Measurements from ENCODE around the gene COLEC11. TPM values are rescaled to one million over a fixed set of nuclear protein-coding genes. Genes with fewer than 3 reads are reported as not detected.

Gene COLEC11
- total and polyA plus RNA-seq, 10 of the 15 experiments (the other 5 are each of a cell fraction or from before 2014, with no cell fraction given), result 0.08 to 0.74 (median 0.14) TPM; not detected in 4

- ChIA-PET POLR2A (no interaction called here), SMC1A (ENCODE audit: uncharacterized antibody, unreplicated experiment) (no interaction called here), RAD21 (ENCODE audit: unreplicated experiment) (no interaction called here), CTCF (no interaction called here)
- DNase-seq (ENCODE audit: low read depth, low spot score) (no peak), FAIRE-seq (no peak), ATAC-seq (no peak)
- no peaks in the 10 kb centered on the region for H3K27me3 ChIP-seq (replicated peaks in 1 of 2; ENCODE audit: control insufficient read depth in 2 of 2, insufficient read depth in 2 of 2, low read length in 1 of 2)
- H3K4me1 ChIP-seq (ENCODE audit: control insufficient read depth, insufficient read depth, low read length), result peaks cover 15% of the 10 kb centered on the region
- intact Hi-C loops (cut with micrococcal nuclease; ENCODE audit: unreplicated experiment), result no loop called here
- H3K4me2 ChIP-seq (ENCODE audit: control insufficient read depth, insufficient read depth), result no peak overlapping the region
- no peaks in the 10 kb centered on the region for H3K36me3 ChIP-seq (ENCODE audit: control insufficient read depth in 2 of 2, insufficient read depth in 2 of 2, low read length in 1 of 2)
- no peak overlapping the region for H2AFZ ChIP-seq (ENCODE audit: control insufficient read depth, low read depth, low read length)
- H3K27ac ChIP-seq (ENCODE audit: control insufficient read depth, insufficient read depth), result no peak overlapping the region
- no peak overlapping the region for H3K4me3 ChIP-seq
- no peak overlapping the region for H3K9ac ChIP-seq (ENCODE audit: control insufficient read depth, insufficient read depth, low read length)
- no peaks in the 10 kb centered on the region for H3K79me2 ChIP-seq (ENCODE audit: control insufficient read depth, insufficient read depth, low read length)
- no peaks in the 10 kb centered on the region for H4K20me1 ChIP-seq (ENCODE audit: control insufficient read depth, insufficient read depth)
- WGBS (ENCODE audit: insufficient coverage, insufficient replicate concordance, low lambda C conversion rate, missing lambda C conversion rate), result 48% methylated on average over 12 of the region's 13 CpGs
- no peaks in the 10 kb centered on the region for H3K9me3 ChIP-seq (replicated peaks; ENCODE audit: control insufficient read depth, insufficient read depth, low read length)
- TF ChIP-seq TCF12 (IDR thresholded peaks at IDR 0.05; ENCODE audit: low read depth, low read length), result no peak
- no TSS peak for BruUV-seq (replicated peaks)
- in situ Hi-C loops (cut with MboI), result no loop called here
Measured at GRCh38 chr2:3647246-3647645, 52.3 kb downstream of the COLEC11 start.

- H3K79me2 ChIP-seq (ENCODE audit: control insufficient read depth, insufficient read depth, low read length), result no peaks in the 10 kb centered on the region
- no peak overlapping the region for H2AFZ ChIP-seq (ENCODE audit: control insufficient read depth, low read depth, low read length)
- H3K9me3 ChIP-seq (replicated peaks; ENCODE audit: control insufficient read depth, insufficient read depth, low read length), result no peaks in the 10 kb centered on the region
- ATAC-seq (no peak), FAIRE-seq (no peak), DNase-seq (ENCODE audit: low read depth, low spot score) (no peak)
- in situ Hi-C loops (cut with MboI), result no loop called here
- no peak overlapping the region for H3K27ac ChIP-seq (ENCODE audit: control insufficient read depth, insufficient read depth)
- ChIA-PET RAD21 (ENCODE audit: unreplicated experiment) (interaction anchor here (0.7 kb wide), 1 partner anchor 53 kb away, joined by 3 read pairs; no protein-coding TSS in a partner anchor), SMC1A (ENCODE audit: uncharacterized antibody, unreplicated experiment) (no interaction called here), CTCF (no interaction called here), POLR2A (no interaction called here)
- H3K4me1 ChIP-seq (ENCODE audit: control insufficient read depth, insufficient read depth, low read length), result peaks cover 15% of the 10 kb centered on the region
- no peak overlapping the region for H3K4me2 ChIP-seq (ENCODE audit: control insufficient read depth, insufficient read depth)
- H3K9ac ChIP-seq (ENCODE audit: control insufficient read depth, insufficient read depth, low read length), result no peak overlapping the region
- no peak overlapping the region for H3K4me3 ChIP-seq
- BruUV-seq (replicated peaks), result no TSS peak
- no peaks in the 10 kb centered on the region for H3K36me3 ChIP-seq (ENCODE audit: control insufficient read depth in 2 of 2, insufficient read depth in 2 of 2, low read length in 1 of 2)
- 68% methylated on average over 14 of the region's 14 CpGs for WGBS (ENCODE audit: insufficient coverage, insufficient replicate concordance, low lambda C conversion rate, missing lambda C conversion rate)
- intact Hi-C loops (cut with micrococcal nuclease; ENCODE audit: unreplicated experiment), result no loop called here
- H3K27me3 ChIP-seq (replicated peaks in 1 of 2; ENCODE audit: control insufficient read depth in 2 of 2, insufficient read depth in 2 of 2, low read length in 1 of 2), result no peaks in the 10 kb centered on the region
- no peaks in the 10 kb centered on the region for H4K20me1 ChIP-seq (ENCODE audit: control insufficient read depth, insufficient read depth)
- TF ChIP-seq BCL11A (IDR thresholded peaks at IDR 0.05; ENCODE audit: low read depth, low read length) (no peak), TCF7 (IDR thresholded peaks at IDR 0.05; ENCODE audit: borderline replicate concordance) (no peak), IRF3 (IDR thresholded peaks at IDR 0.05) (no peak), ZNF24 (IDR thresholded peaks at IDR 0.05) (no peak), ZNF207 (IDR thresholded peaks at IDR 0.05; ENCODE audit: borderline replicate concordance) (no peak), HDAC6 (IDR thresholded peaks at IDR 0.05; ENCODE audit: unreplicated experiment) (no peak), MXI1 (IDR thresholded peaks at IDR 0.05; ENCODE audit: low read depth, low read length) (no peak), SMAD1 (IDR thresholded peaks at IDR 0.05; ENCODE audit: low read depth, partially characterized antibody) (no peak), USF2 (IDR thresholded peaks at IDR 0.05; ENCODE audit: borderline replicate concordance, low read depth, low read length) (no peak), PRDM15 (CRISPR knock-in tag; IDR thresholded peaks at IDR 0.05) (no peak)
Measured at GRCh38 chr2:3647831-3648651, 53.1 kb downstream of the COLEC11 start.

Data from GM12878 (cell line).